T-helper 22 cell (primary cell): ENCODE results near the gene TLX2.

Source experiments
- DNase-seq: peaks from one replicate; pipeline ENCODE4 v3.0.0-alpha.2; 2020; ENCODE audit warnings: low read depth

TLX2 gene

GRCh38 chr2:74511104-74511989 is 2.9 kb upstream of the TLX2 start:
- DNase-seq, result no peak

- DNase-seq, result no peak
Measured at GRCh38 chr2:74512744-74513604, 1.3 kb upstream of the TLX2 start.

- no peak for DNase-seq
Measured at GRCh38 chr2:74513605-74514367, 464 bp upstream of the TLX2 start.

- DNase-seq, result no peak
Measured at GRCh38 chr2:74515271-74515980, 1.2 kb downstream of the TLX2 start.

GRCh38 chr2:74515981-74516633 is 1.9 kb downstream of the TLX2 start:
- peak; percentile 57 for DNase-seq

GRCh38 chr2:74516650-74517049 is 2.4 kb downstream of the TLX2 start:
- no peak for DNase-seq

GRCh38 chr2:74522516-74522915 is 8.3 kb downstream of the TLX2 start:
- no peak for DNase-seq

- no peak for DNase-seq
Measured at GRCh38 chr2:74524005-74524404, 9.8 kb downstream of the TLX2 start.

- no peak for DNase-seq
Measured at GRCh38 chr2:74524955-74525716, 10.9 kb downstream of the TLX2 start.

GRCh38 chr2:74525717-74526648 is 11.7 kb downstream of the TLX2 start, which contains the start of gene DQX1:
DQX1 (minus strand) TSS chr2:74526231; CDS start chr2:74525729, 502 bp downstream.
- DNase-seq, result no peak

- DNase-seq, result no peak
Measured at GRCh38 chr2:74526649-74527230, 12.5 kb downstream of the TLX2 start.

GRCh38 chr2:74527741-74528140 is 13.5 kb downstream of the TLX2 start:
- DNase-seq, result no peak

GRCh38 chr2:74528600-74529356 is 14.5 kb downstream of the TLX2 start:
- DNase-seq, result no peak

- DNase-seq, result peak; percentile 79
Measured at GRCh38 chr2:74529357-74530238, 15.3 kb downstream of the TLX2 start, which contains the start of the genes AUP1 and HTRA2. AUP1 (minus strand) TSS chr2:74529706; CDS start chr2:74529629, 77 bp downstream. HTRA2 (plus strand) TSS chr2:74529933; CDS start chr2:74530007, 74 bp downstream.

GRCh38 chr2:74530239-74531187 is 16.3 kb downstream of the TLX2 start:
- no peak for DNase-seq
